Fibroblast of lung (primary cell): ENCODE data around the gene ULK3. TPM values are rescaled to one million over a fixed set of nuclear protein-coding genes. Genes with fewer than 3 reads are reported as not detected.

Source experiments
- DNase-seq, 2 donors: peaks; one replicate each; pipeline versions ENCODE4 v3.0.0 to v3.0.0-alpha.2; 2010; ENCODE audit warnings: low read depth in 2 of 2
- H2AFZ ChIP-seq: 2 replicates; pipeline ENCODE4 v1.5.1; 2012; ENCODE audit warnings: low read length, control low read depth, inconsistent platforms
- H3K27ac ChIP-seq: 2 replicates; pipeline ENCODE4 v1.5.1; 2011; ENCODE audit warnings: low read length, control low read depth; ENCODE audit not compliant: insufficient read depth
- H3K27me3 ChIP-seq: 2 replicates; pipeline ENCODE4 v1.5.1; 2011; ENCODE audit warnings: mild to moderate bottlenecking, low read length; ENCODE audit not compliant: control insufficient read depth, insufficient read depth
- H3K36me3 ChIP-seq: 2 replicates; pipeline ENCODE4 v1.5.1; 2011; ENCODE audit warnings: low read length; ENCODE audit not compliant: control insufficient read depth, insufficient read depth
- H3K4me1 ChIP-seq: 2 replicates; pipeline ENCODE4 v1.5.1; 2011; ENCODE audit warnings: low read length; ENCODE audit not compliant: control insufficient read depth, insufficient read depth; ENCODE audit errors: extremely low read depth
- H3K4me2 ChIP-seq: 2 replicates; pipeline ENCODE4 v1.5.1; 2011; ENCODE audit warnings: low read length, control low read depth; ENCODE audit not compliant: insufficient read depth; ENCODE audit errors: extremely low read depth
- H3K4me3 ChIP-seq, 4 experiments: fragments of 200-600 bp in 1 of 4; sonication (generic) in 1 of 4; replicated peaks in 1 of 4; 2 replicates each; pipeline ENCODE4 v1.5.1; 2011 to 2016; ENCODE audit warnings: low read length in 4 of 4, low read depth in 3 of 4, mild to moderate bottlenecking in 3 of 4, control low read depth in 2 of 4, inconsistent platforms in 1 of 4, mixed read lengths in 1 of 4; ENCODE audit not compliant: insufficient read depth in 1 of 4; ENCODE audit errors: control extremely low read depth in 1 of 4
- H3K79me2 ChIP-seq: 2 replicates; pipeline ENCODE4 v1.5.1; 2012; ENCODE audit warnings: mild to moderate bottlenecking, low read length, inconsistent platforms; ENCODE audit not compliant: control insufficient read depth, insufficient read depth
- H3K9ac ChIP-seq: 2 replicates; pipeline ENCODE4 v1.5.1; 2011; ENCODE audit warnings: mild to moderate bottlenecking, low read length, control low read depth; ENCODE audit not compliant: insufficient read depth
- H3K9me3 ChIP-seq: 2 replicates; pipeline ENCODE4 v1.5.1; 2012; ENCODE audit warnings: low read depth, low read length; ENCODE audit not compliant: control insufficient read depth, insufficient read depth
- H4K20me1 ChIP-seq: 2 replicates; pipeline ENCODE4 v1.5.1; 2011; ENCODE audit warnings: low read length; ENCODE audit not compliant: control insufficient read depth, insufficient read depth; ENCODE audit errors: extremely low read depth
- EZH2 ChIP-seq: IDR thresholded peaks from 2 replicates; pipeline ENCODE4 v1.5.1; 2012; ENCODE audit warnings: low read length, control low read depth, mild to moderate bottlenecking; ENCODE audit errors: missing control alignments
- polyA plus RNA-seq, 2 donors: library from polyadenylated mRNA; depleted of rRNA in 1 of 2; stranded (reverse) in 1 of 2; unstranded in 1 of 2; fragments of >200 nt; gene quantifications; 2 replicates each; pipeline ENCODE4 v1.2.1, GENCODE V29; 2011 to 2012; ENCODE audit warnings: missing spikeins in 1 of 2
- total RNA-seq: library from RNA; depleted of rRNA; stranded (reverse); fragments of >200 nt; gene quantifications from 2 replicates; pipeline ENCODE4 v1.2.1, GENCODE V29; 2014
- TF ChIP-seq, protein P1 (sequence below), 2 donors: IDR thresholded peaks in 1 of 2; conservative IDR thresholded peaks in 1 of 2; 1 replicate in 1 of 2; 2 replicates in 1 of 2; pipeline ENCODE4 v1.5.1; 2011 to 2012; ENCODE audit warnings: low read length in 2 of 2, control low read depth in 1 of 2, inconsistent platforms in 1 of 2, low read depth in 1 of 2, mild to moderate bottlenecking in 1 of 2

The ULK3 gene
- total and polyA plus RNA-seq, 2 donors (not counting 1 experiment from before 2014, with no cell fraction given): 8.8 to 11.4 TPM

- Histone ChIP-seq H3K27ac (peak overlapping the region; percentile 31), H3K9ac (no peak overlapping the region), H3K4me1 (peaks cover 69% of the 10 kb centered on the region), H3K4me2 (peak overlapping the region; percentile 41), H3K79me2 (peaks cover 75% of the 10 kb centered on the region), H3K9me3 (no peaks in the 10 kb centered on the region), H3K27me3 (no peaks in the 10 kb centered on the region), H3K36me3 (no peaks in the 10 kb centered on the region), H2AFZ (no peak overlapping the region), H4K20me1 (no peaks in the 10 kb centered on the region), H3K4me3 (no peak overlapping the region)
- no peak for DNase-seq
- TF ChIP-seq, protein P1, sequence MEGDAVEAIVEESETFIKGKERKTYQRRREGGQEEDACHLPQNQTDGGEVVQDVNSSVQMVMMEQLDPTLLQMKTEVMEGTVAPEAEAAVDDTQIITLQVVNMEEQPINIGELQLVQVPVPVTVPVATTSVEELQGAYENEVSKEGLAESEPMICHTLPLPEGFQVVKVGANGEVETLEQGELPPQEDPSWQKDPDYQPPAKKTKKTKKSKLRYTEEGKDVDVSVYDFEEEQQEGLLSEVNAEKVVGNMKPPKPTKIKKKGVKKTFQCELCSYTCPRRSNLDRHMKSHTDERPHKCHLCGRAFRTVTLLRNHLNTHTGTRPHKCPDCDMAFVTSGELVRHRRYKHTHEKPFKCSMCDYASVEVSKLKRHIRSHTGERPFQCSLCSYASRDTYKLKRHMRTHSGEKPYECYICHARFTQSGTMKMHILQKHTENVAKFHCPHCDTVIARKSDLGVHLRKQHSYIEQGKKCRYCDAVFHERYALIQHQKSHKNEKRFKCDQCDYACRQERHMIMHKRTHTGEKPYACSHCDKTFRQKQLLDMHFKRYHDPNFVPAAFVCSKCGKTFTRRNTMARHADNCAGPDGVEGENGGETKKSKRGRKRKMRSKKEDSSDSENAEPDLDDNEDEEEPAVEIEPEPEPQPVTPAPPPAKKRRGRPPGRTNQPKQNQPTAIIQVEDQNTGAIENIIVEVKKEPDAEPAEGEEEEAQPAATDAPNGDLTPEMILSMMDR (conservative IDR thresholded peaks at IDR 0.05 in 1 of 2, IDR thresholded peaks at IDR 0.05 in 1 of 2; ENCODE audit: low read depth in 1 of 2, low read length in 2 of 2): no peak
- TF ChIP-seq EZH2: no peak
Observed at GRCh38 chr15:74786551-74787165, 56.3 kb downstream of the ULK3 start.

Other genes with a start within 250 kb of the ULK3 start
- gene CLK3, start 227.3 kb downstream of the ULK3 start, total RNA-seq: 30.8 and 43.1 TPM in 2 replicates
- 39.9 and 41.4 TPM in 2 replicates for gene CLK3, start 227.3 kb downstream of the ULK3 start, polyA plus RNA-seq
- 8.2 and 8.9 TPM in 2 replicates for gene EDC3, start 147.1 kb downstream of the ULK3 start, total RNA-seq
- 25.8 and 34.4 TPM in 2 replicates for gene EDC3, start 147.1 kb downstream of the ULK3 start, polyA plus RNA-seq
- under 0.01 TPM in 1 of 2 replicates, not detected in the other for gene CYP1A1, start 117.6 kb downstream of the ULK3 start, total RNA-seq
- 0.02 TPM in 1 of 2 replicates, not detected in the other for gene CYP1A1, start 117.6 kb downstream of the ULK3 start, polyA plus RNA-seq
- gene CYP1A2, start 94.3 kb downstream of the ULK3 start, total RNA-seq: not detected in 2 replicates
- not detected in 2 replicates for gene CYP1A2, start 94.3 kb downstream of the ULK3 start, polyA plus RNA-seq
- gene CSK, start 61.1 kb downstream of the ULK3 start, total RNA-seq: 16.2 and 22.0 TPM in 2 replicates
- gene CSK, start 61.1 kb downstream of the ULK3 start, polyA plus RNA-seq: 21.5 and 28.2 TPM in 2 replicates
- gene LMAN1L, start 30.3 kb downstream of the ULK3 start, total RNA-seq: not detected in 2 replicates
- not detected in 2 replicates for gene LMAN1L, start 30.3 kb downstream of the ULK3 start, polyA plus RNA-seq
- gene CPLX3, start 16.5 kb downstream of the ULK3 start, total RNA-seq: not detected in 2 replicates
- gene CPLX3, start 16.5 kb downstream of the ULK3 start, polyA plus RNA-seq: not detected in 2 replicates
- 11.8 and 15.5 TPM in 2 replicates for gene SCAMP2, start 30.2 kb upstream of the ULK3 start, total RNA-seq
- gene SCAMP2, start 30.2 kb upstream of the ULK3 start, polyA plus RNA-seq: 86.2 and 115 TPM in 2 replicates
- gene MPI, start 46.9 kb upstream of the ULK3 start, total RNA-seq: 33.1 and 50.7 TPM in 2 replicates
- gene MPI, start 46.9 kb upstream of the ULK3 start, polyA plus RNA-seq: 65.0 and 65.5 TPM in 2 replicates
- 40.6 and 53.8 TPM in 2 replicates for gene FAM219B, start 63.7 kb upstream of the ULK3 start, total RNA-seq
- gene FAM219B, start 63.7 kb upstream of the ULK3 start, polyA plus RNA-seq: 23.0 and 35.3 TPM in 2 replicates
- gene COX5A, start 94.9 kb upstream of the ULK3 start, total RNA-seq: 33.1 and 41.9 TPM in 2 replicates
- 183 and 213 TPM in 2 replicates for gene COX5A, start 94.9 kb upstream of the ULK3 start, polyA plus RNA-seq
- gene RPP25, start 113.6 kb upstream of the ULK3 start, total RNA-seq: 0.50 and 3.1 TPM in 2 replicates
- 1.00 and 2.3 TPM in 2 replicates for gene RPP25, start 113.6 kb upstream of the ULK3 start, polyA plus RNA-seq
- 0.50 and 1.5 TPM in 2 replicates for gene SCAMP5, start 152.4 kb upstream of the ULK3 start, total RNA-seq
- 0.93 and 1.2 TPM in 2 replicates for gene SCAMP5, start 152.4 kb upstream of the ULK3 start, polyA plus RNA-seq
- 6.3 and 6.4 TPM in 2 replicates for gene PPCDC, start 180.4 kb upstream of the ULK3 start, total RNA-seq
- 8.0 and 13.5 TPM in 2 replicates for gene PPCDC, start 180.4 kb upstream of the ULK3 start, polyA plus RNA-seq